Spleen (tissue), 11 donors: Measurements from ENCODE around the gene PLCB2. TPM values are rescaled to one million over a fixed set of nuclear protein-coding genes. Genes with fewer than 3 reads are reported as not detected.

ENCODE experiments used
- DNase-seq: peaks from one replicate; pipeline ENCODE4 v3.0.0-alpha.2; 2020
- H3K27ac ChIP-seq, 8 donors: fragments of 200-600 bp; sonication (generic) in 7 of 8; 1 replicate in 4 of 8; 2 replicates in 4 of 8; pipeline versions ENCODE4 v1.5.0 to v1.8.0; 2016 to 2021; ENCODE audit warnings: inconsistent platforms in 4 of 8, mild to moderate bottlenecking in 4 of 8, moderate library complexity in 1 of 8
- H3K27me3 ChIP-seq, 7 donors: fragments of 200-600 bp; sonication (generic) in 6 of 7; replicated peaks in 1 of 7; 1 replicate in 4 of 7; 2 replicates in 3 of 7; pipeline versions ENCODE4 v1.5.0 to v1.8.0; 2016 to 2021; ENCODE audit warnings: inconsistent platforms in 3 of 7, mild to moderate bottlenecking in 1 of 7
- H3K36me3 ChIP-seq, 6 donors: fragments of 200-600 bp; sonication (generic) in 5 of 6; 1 replicate in 4 of 6; 2 replicates in 2 of 6; pipeline versions ENCODE4 v1.5.0 to v1.8.0; 2016 to 2021; ENCODE audit warnings: inconsistent platforms in 2 of 6
- H3K4me1 ChIP-seq, 6 donors: fragments of 200-600 bp; sonication (generic) in 5 of 6; 1 replicate in 3 of 6; 2 replicates in 3 of 6; pipeline versions ENCODE4 v1.5.0 to v1.8.0; 2016 to 2021; ENCODE audit warnings: inconsistent platforms in 3 of 6
- H3K4me3 ChIP-seq, 8 donors: fragments of 200-600 bp; sonication (generic) in 7 of 8; 1 replicate in 4 of 8; 2 replicates in 4 of 8; pipeline versions ENCODE4 v1.5.0 to v1.8.0; 2016 to 2021; ENCODE audit warnings: inconsistent platforms in 4 of 8, mild to moderate bottlenecking in 4 of 8, moderate library complexity in 2 of 8
- H3K9me3 ChIP-seq, 8 donors: fragments of 200-600 bp; sonication (generic) in 7 of 8; 1 replicate in 4 of 8; 2 replicates in 4 of 8; pipeline versions ENCODE4 v1.5.0 to v1.8.0; 2016 to 2021; ENCODE audit warnings: inconsistent platforms in 4 of 8
- POLR2A ChIP-seq, 3 donors: fragments of 450-650 bp; IDR thresholded peaks; one replicate each; pipeline ENCODE4 v1.5.1; 2017; ENCODE audit warnings: antibody characterized with exemption in 3 of 3, mild to moderate bottlenecking in 1 of 3
- POLR2AphosphoS5 ChIP-seq, 3 donors: sonication (generic); formaldehyde crosslinking; IDR thresholded peaks; one replicate each; pipeline ENCODE4 v1.5.1; 2017; ENCODE audit warnings: antibody characterized with exemption in 3 of 3
- WGBS, 5 donors: extraction: QIAGEN DNeasy Blood & Tissue Kit in 3 of 5; methylation state at CpG; one replicate each; pipeline versions ENCODE4 v1.1.5 to v1.1.7; 2013 to 2018; 5-methylcytosine and 5-hydroxymethylcytosine counted together
- intact Hi-C: fragments of 100-400 bp; cut with DNase I; formaldehyde crosslinking; loops from one replicate; pipeline ENCODE4 v1.15.0; 2023; ENCODE audit warnings: low total_unique reads
- polyA plus RNA-seq, 3 donors: library from polyadenylated mRNA; stranded (reverse); fragments of 200-250 nt; gene quantifications; one replicate each; pipeline ENCODE4 v1.2.1, GENCODE V29; 2013
- total RNA-seq, 7 donors: library from RNA; depleted of rRNA in 3 of 7; stranded (reverse); fragments of >200 nt in 3 of 7; fragmentation: NEBNext Ultra II Directional in 4 of 7; extraction: Animal tissue kit (Norgen Biotek cat#: 25700) in 4 of 7; gene quantifications; one replicate each; pipeline versions ENCODE4 v1.1.0 to v1.2.1, GENCODE V29; 2016 to 2021
- TF ChIP-seq, protein P1 (sequence below), 11 experiments: fragments of 200-600 bp in 7 of 11; fragments of 450-650 bp in 4 of 11; sonication (generic) in 4 of 11; IDR thresholded peaks in 8 of 11; conservative IDR thresholded peaks in 3 of 11; 1 replicate in 7 of 11; 2 replicates in 4 of 11; pipeline versions ENCODE4 v1.4.0 to v1.8.0; 2016 to 2021; ENCODE audit warnings: antibody characterized with exemption in 11 of 11, inconsistent platforms in 4 of 11, mild to moderate bottlenecking in 1 of 11
- donor health status: healthy with polysubstance abuse.
- donor health status: DM: no; HTN: no; CAD: no; lungs with moderate emphysema.
- donor health status: DM: no; HTN: no; CAD: no.
- donor health status: Bipolar disorder and iron deficiency.
- donor health status: healthy.
- donor health status: DM: no; HTN: no; CAD: no.
- donor health status: DM: yes; HTN: yes; CAD: no.

The PLCB2 gene
- total and polyA plus RNA-seq, 10 donors, result 63.8 to 247 (median 187) TPM

DNA sequence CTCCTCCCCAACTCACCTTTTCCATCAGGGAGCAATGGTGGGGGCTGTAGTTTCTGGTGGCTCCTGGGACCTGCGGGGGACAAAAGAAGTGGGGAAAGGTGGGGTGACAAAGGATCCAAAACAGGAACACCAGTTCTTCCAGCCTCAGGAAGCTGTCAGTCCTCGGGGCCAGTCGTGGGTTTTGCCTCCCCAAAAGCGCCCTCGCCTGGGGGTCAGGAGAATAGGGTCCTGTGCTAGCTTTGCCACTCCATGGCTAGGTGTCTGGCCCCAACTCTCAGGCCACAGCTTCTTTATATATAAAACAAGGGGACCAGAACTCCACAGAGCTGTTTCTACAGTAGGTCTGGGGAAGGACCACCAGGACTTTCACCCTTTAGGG lies 29.0 kb upstream of the PLCB2 start:
- Histone ChIP-seq H3K9me3 (no peaks in the 10 kb centered on the region), H3K27me3 (peaks cover 0 to 8% (median 0%) of the 10 kb centered on the region in 7 donors), H3K36me3 (no peaks in the 10 kb centered on the region), H3K27ac (peak overlapping the region in 4 of 8 donors; percentile 13 to 88 (median 20)), H3K4me3 (no peak overlapping the region), H3K4me1 (peaks cover 30 to 98% (median 77%) of the 10 kb centered on the region in 6 donors)
- whole genome bisulfite sequencing, 5 donors, result 19 to 43% (median 36%) methylated on average over 5 of the region's 5 CpGs
- DNase-seq, result no peak
- no peak for TF ChIP-seq POLR2A (IDR thresholded peaks at IDR 0.05)
- TF ChIP-seq, protein P1, sequence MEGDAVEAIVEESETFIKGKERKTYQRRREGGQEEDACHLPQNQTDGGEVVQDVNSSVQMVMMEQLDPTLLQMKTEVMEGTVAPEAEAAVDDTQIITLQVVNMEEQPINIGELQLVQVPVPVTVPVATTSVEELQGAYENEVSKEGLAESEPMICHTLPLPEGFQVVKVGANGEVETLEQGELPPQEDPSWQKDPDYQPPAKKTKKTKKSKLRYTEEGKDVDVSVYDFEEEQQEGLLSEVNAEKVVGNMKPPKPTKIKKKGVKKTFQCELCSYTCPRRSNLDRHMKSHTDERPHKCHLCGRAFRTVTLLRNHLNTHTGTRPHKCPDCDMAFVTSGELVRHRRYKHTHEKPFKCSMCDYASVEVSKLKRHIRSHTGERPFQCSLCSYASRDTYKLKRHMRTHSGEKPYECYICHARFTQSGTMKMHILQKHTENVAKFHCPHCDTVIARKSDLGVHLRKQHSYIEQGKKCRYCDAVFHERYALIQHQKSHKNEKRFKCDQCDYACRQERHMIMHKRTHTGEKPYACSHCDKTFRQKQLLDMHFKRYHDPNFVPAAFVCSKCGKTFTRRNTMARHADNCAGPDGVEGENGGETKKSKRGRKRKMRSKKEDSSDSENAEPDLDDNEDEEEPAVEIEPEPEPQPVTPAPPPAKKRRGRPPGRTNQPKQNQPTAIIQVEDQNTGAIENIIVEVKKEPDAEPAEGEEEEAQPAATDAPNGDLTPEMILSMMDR (IDR thresholded peaks at IDR 0.05 in 8 of 11, conservative IDR thresholded peaks at IDR 0.05 in 3 of 11), result peak in 3 of 11 experiments; percentile 20 to 45 (median 34)
- intact Hi-C loops, result no loop called here

GRCh38 chr15:40335938-40336743 lies 28.4 kb upstream of the PLCB2 start:
- Histone ChIP-seq H3K27ac (peak overlapping the region in 4 of 8 donors; percentile 4 to 91 (median 87)), H3K4me1 (peaks cover 30 to 100% (median 80%) of the 10 kb centered on the region in 6 donors), H3K36me3 (no peaks in the 10 kb centered on the region), H3K9me3 (no peaks in the 10 kb centered on the region), H3K27me3 (peaks cover 0 to 8% (median 0%) of the 10 kb centered on the region in 7 donors), H3K4me3 (no peak overlapping the region)
- DNase-seq, result no peak
- 67 to 83% (median 69%) methylated on average over 7 to 13 of the region's 13 CpGs for WGBS, 5 donors
- intact Hi-C loops, result no loop called here
- TF ChIP-seq POLR2AphosphoS5 (IDR thresholded peaks at IDR 0.05), result no peak
- TF ChIP-seq, protein P1 (IDR thresholded peaks at IDR 0.05 in 8 of 11, conservative IDR thresholded peaks at IDR 0.05 in 3 of 11), result no peak
- TF ChIP-seq POLR2A (IDR thresholded peaks at IDR 0.05), result no peak

DNA sequence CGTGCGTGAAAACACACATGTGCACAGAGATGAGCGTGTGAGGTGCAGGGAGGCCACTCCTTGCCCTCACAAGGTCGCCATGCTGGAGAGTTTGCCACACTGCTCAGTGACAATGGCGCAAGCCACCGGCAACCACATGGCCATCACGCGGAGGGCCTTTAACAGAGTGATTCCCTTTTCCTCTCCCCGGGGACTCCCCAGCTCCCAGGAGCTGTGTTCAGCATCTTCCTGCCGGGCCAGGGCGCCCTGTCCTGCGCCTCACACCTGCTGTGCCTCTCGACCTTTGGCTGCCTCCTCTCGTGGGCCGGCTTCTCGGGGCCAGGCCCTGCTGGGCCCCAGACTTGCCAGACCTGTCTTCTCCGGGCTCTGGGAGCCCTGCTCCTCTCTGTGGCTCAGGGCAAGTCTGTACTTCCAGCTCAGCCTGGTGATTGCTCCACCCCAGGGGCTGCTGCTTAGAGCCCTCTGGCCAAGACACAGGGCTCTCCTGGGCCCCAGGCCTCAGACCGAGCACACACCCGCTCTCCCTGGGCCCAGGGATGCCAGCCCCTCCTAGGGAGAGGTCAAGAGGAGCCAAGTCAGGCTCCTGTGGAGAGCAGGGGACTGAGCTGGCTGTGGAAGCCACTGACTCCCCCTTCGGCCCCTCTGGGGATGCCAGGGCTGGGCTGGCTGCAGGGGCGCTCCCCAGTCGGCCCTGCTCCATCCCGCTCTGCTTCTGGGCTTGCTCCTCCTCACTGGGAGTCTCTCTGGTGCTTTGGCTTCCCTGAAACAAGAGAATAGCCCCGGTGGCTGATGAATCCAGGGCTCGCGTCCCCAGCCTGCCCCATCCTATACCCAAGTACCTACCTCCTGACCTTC lies 27.4 kb upstream of the PLCB2 start:
- peaks cover 0 to 8% (median 0%) of the 10 kb centered on the region in 7 donors for H3K27me3 ChIP-seq
- intact Hi-C loops, result no loop called here
- peaks cover 30 to 100% (median 76%) of the 10 kb centered on the region in 6 donors for H3K4me1 ChIP-seq
- TF ChIP-seq, protein P1 (IDR thresholded peaks at IDR 0.05 in 8 of 11, conservative IDR thresholded peaks at IDR 0.05 in 3 of 11), result no peak
- no peak for TF ChIP-seq POLR2AphosphoS5 (IDR thresholded peaks at IDR 0.05)
- TF ChIP-seq POLR2A (IDR thresholded peaks at IDR 0.05), result no peak
- H3K9me3 ChIP-seq, result no peaks in the 10 kb centered on the region
- no peaks in the 10 kb centered on the region for H3K36me3 ChIP-seq
- DNase-seq, result no peak
- H3K4me3 ChIP-seq, result peak overlapping the region in 1 of 8 donors; percentile 53
- 76 to 84% (median 82%) methylated on average over 24 to 26 of the region's 26 CpGs for WGBS, 5 donors
- H3K27ac ChIP-seq, result peak overlapping the region in 7 of 8 donors; percentile 79 to 91 (median 86)
